Measurements from ENCODE around the gene LEF1. TPM values are rescaled to one million over a fixed set of nuclear protein-coding genes. Genes with fewer than 3 reads are reported as not detected.

Gene LEF1
- total RNA-seq, 1 donor from 2014 or later, result 0.41 TPM

- TF ChIP-seq, protein P1, sequence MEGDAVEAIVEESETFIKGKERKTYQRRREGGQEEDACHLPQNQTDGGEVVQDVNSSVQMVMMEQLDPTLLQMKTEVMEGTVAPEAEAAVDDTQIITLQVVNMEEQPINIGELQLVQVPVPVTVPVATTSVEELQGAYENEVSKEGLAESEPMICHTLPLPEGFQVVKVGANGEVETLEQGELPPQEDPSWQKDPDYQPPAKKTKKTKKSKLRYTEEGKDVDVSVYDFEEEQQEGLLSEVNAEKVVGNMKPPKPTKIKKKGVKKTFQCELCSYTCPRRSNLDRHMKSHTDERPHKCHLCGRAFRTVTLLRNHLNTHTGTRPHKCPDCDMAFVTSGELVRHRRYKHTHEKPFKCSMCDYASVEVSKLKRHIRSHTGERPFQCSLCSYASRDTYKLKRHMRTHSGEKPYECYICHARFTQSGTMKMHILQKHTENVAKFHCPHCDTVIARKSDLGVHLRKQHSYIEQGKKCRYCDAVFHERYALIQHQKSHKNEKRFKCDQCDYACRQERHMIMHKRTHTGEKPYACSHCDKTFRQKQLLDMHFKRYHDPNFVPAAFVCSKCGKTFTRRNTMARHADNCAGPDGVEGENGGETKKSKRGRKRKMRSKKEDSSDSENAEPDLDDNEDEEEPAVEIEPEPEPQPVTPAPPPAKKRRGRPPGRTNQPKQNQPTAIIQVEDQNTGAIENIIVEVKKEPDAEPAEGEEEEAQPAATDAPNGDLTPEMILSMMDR (IDR thresholded peaks at IDR 0.05; ENCODE audit: borderline replicate concordance), result no peak
- intact Hi-C loops (cut with micrococcal nuclease), result no loop called here
- Histone ChIP-seq H3K4me1 (no peaks in the 10 kb centered on the region), H3K9me3 (replicated peaks) (no peaks in the 10 kb centered on the region), H3K27ac (replicated peaks) (no peak overlapping the region), H3K36me3 (no peaks in the 10 kb centered on the region), H3K27me3 (ENCODE audit: low read depth) (peaks cover 13% of the 10 kb centered on the region), H3K4me3 (no peak overlapping the region)
- DNase-seq, result no peak
These were observed 54.2 kb downstream of the LEF1 start for GRCh38 chr4:108114503-108114902.

DNA sequence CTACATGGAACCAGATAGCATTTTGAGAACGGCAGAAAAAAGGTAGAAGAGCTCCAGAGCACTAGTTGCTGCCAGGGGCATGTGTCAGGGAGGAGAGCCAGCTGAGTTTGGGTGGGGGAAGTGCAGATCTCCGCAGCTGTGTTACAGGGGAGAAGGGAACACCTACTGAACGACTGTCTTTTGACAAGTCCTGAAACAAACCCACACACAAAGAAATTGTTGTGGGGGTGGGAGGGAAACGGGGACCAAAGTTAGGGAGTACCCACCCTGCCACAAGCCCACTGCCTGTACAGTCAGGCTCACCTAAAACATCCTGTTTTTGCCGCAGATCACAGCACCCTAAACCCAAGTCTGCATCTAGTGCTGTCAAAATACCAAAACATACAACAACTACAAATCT lies 55.5 kb downstream of the LEF1 start:
- no peaks in the 10 kb centered on the region for H3K9me3 ChIP-seq (replicated peaks)
- H3K4me1 ChIP-seq, result no peaks in the 10 kb centered on the region
- TF ChIP-seq, protein P1 (IDR thresholded peaks at IDR 0.05; ENCODE audit: borderline replicate concordance), result no peak
- no peaks in the 10 kb centered on the region for H3K36me3 ChIP-seq
- no peak overlapping the region for H3K4me3 ChIP-seq
- intact Hi-C loops (cut with micrococcal nuclease), result no loop called here
- H3K27me3 ChIP-seq (ENCODE audit: low read depth), result peaks cover 13% of the 10 kb centered on the region
- no peak overlapping the region for H3K27ac ChIP-seq (replicated peaks)
- DNase-seq, result no peak

- intact Hi-C loops (cut with micrococcal nuclease), result no loop called here
- Histone ChIP-seq H3K9me3 (replicated peaks) (no peaks in the 10 kb centered on the region), H3K4me3 (no peak overlapping the region), H3K36me3 (no peaks in the 10 kb centered on the region), H3K27ac (replicated peaks) (no peak overlapping the region), H3K27me3 (ENCODE audit: low read depth) (peaks cover 13% of the 10 kb centered on the region), H3K4me1 (no peaks in the 10 kb centered on the region)
- TF ChIP-seq, protein P1 (IDR thresholded peaks at IDR 0.05; ENCODE audit: borderline replicate concordance), result no peak
- DNase-seq, result no peak
These were observed 57.0 kb downstream of the LEF1 start for GRCh38 chr4:108111781-108112180.

DNA sequence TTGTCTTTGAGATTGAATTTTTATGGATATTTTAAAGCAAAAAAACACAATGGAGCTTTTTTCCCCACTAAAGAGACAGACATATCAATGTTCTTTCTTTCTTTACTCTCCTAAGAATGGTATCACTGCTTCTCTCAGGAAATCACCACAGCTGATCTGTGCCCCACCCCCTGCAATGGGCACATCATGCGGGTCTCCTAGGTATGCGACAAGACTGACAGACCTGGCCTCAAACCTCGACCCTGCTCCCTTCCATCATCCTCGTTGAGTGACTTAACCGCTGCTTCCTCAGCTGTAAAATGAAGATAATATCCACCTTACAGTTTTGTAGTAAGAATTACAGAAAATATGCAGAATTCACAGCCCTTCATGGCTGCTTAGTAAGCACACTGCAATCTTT lies 58.3 kb downstream of the LEF1 start:
- Histone ChIP-seq H3K36me3 (no peaks in the 10 kb centered on the region), H3K27ac (replicated peaks) (no peak overlapping the region), H3K4me3 (no peak overlapping the region), H3K4me1 (no peaks in the 10 kb centered on the region), H3K27me3 (ENCODE audit: low read depth) (peaks cover 24% of the 10 kb centered on the region), H3K9me3 (replicated peaks) (no peaks in the 10 kb centered on the region)
- intact Hi-C loops (cut with micrococcal nuclease), result no loop called here
- TF ChIP-seq, protein P1 (IDR thresholded peaks at IDR 0.05; ENCODE audit: borderline replicate concordance), result no peak
- no peak for DNase-seq

DNA sequence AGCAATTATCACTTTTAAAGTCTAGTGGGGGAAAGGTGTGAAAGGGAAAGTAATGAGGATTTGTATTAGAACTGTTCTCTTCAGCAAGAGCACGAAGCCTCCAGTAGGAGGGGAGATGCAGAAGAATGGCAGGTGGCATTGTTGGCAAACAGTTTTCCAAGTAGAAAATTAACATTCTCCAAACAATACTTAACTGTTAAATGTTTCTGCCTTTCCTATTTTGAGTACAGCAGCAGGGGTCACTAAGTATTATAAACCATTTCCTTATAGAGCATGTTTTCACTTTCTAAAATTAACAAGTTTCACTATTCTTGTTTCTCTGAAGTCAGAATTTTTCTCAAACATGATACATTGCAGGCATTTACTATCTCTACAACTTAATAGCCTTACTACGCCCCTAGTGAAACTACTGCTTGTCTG lies 58.7 kb downstream of the LEF1 start:
- TF ChIP-seq, protein P1 (IDR thresholded peaks at IDR 0.05; ENCODE audit: borderline replicate concordance), result no peak
- H3K9me3 ChIP-seq (replicated peaks), result no peaks in the 10 kb centered on the region
- no peak overlapping the region for H3K27ac ChIP-seq (replicated peaks)
- H3K27me3 ChIP-seq (ENCODE audit: low read depth), result peaks cover 28% of the 10 kb centered on the region
- H3K4me1 ChIP-seq, result no peaks in the 10 kb centered on the region
- intact Hi-C loops (cut with micrococcal nuclease), result no loop called here
- DNase-seq, result no peak
- no peak overlapping the region for H3K4me3 ChIP-seq
- H3K36me3 ChIP-seq, result no peaks in the 10 kb centered on the region

DNA sequence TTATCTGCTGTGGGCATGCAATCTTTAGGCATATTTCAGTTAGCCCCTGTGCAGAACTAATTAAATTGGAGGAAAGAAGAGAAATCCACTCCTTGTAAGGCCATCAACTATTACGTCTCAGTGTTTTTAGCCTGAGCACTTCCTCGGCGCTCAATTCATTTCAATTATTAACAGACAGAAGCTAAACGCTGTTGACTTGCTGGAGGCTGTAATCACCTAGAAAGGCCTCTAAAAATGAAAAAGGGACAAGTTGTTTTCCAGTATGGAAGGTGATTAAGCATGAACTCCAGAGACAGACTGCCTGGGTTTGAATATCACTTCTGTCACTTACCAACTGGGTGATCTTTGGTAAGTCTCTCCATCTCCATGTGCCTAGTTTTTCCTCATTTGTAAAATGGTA lies 59.6 kb downstream of the LEF1 start:
- TF ChIP-seq, protein P1 (IDR thresholded peaks at IDR 0.05; ENCODE audit: borderline replicate concordance), result no peak
- Histone ChIP-seq H3K27me3 (ENCODE audit: low read depth) (peaks cover 33% of the 10 kb centered on the region), H3K4me3 (no peak overlapping the region), H3K9me3 (replicated peaks) (no peaks in the 10 kb centered on the region), H3K27ac (replicated peaks) (no peak overlapping the region), H3K36me3 (no peaks in the 10 kb centered on the region), H3K4me1 (no peaks in the 10 kb centered on the region)
- intact Hi-C loops (cut with micrococcal nuclease), result no loop called here
- no peak for DNase-seq
